Large intestine (tissue), 3 donors: ENCODE data around the gene HSPD1. TPM values are rescaled to one million over a fixed set of nuclear protein-coding genes. Genes with fewer than 3 reads are reported as not detected.
"Not testable (repeated sequence)": the region's sequence is repeated elsewhere in the genome, so short reads cannot be mapped to it uniquely, and the experiment has no call there.

Experiments
- DNase-seq, 2 donors: peaks; one replicate each; pipeline versions ENCODE4 v3.0.0 to v3.0.0-alpha.2; 2013
- H3K27ac ChIP-seq: one replicate; pipeline ENCODE4 v1.5.1; 2013; ENCODE audit warnings: low read length
- H3K27me3 ChIP-seq: 2 replicates; pipeline ENCODE4 v1.6.1; 2013; ENCODE audit warnings: low read length; ENCODE audit not compliant: control insufficient read depth, insufficient read depth
- H3K36me3 ChIP-seq: 2 replicates; pipeline ENCODE4 v1.6.1; 2013; ENCODE audit warnings: low read length; ENCODE audit not compliant: control insufficient read depth, insufficient read depth
- H3K4me1 ChIP-seq: one replicate; pipeline ENCODE4 v1.6.1; 2013; ENCODE audit warnings: low read length; ENCODE audit not compliant: control insufficient read depth, insufficient read depth
- H3K4me3 ChIP-seq: one replicate; pipeline ENCODE4 v1.5.1; 2013; ENCODE audit warnings: low read length
- H3K9me3 ChIP-seq: one replicate; pipeline ENCODE4 v1.6.1; 2013; ENCODE audit warnings: mild to moderate bottlenecking, low read depth, low read length, moderate library complexity; ENCODE audit not compliant: control insufficient read depth
- WGBS: methylation state at CpG from one replicate; pipeline ENCODE4 v1.1.5; 2013; ENCODE audit warnings: low lambda C conversion rate; ENCODE audit not compliant: insufficient coverage; 5-methylcytosine and 5-hydroxymethylcytosine counted together
- polyA plus RNA-seq: library from polyadenylated mRNA; unstranded; fragments of 120-200 nt; gene quantifications from one replicate; pipeline ENCODE4 v1.2.1, GENCODE V29; 2013

The HSPD1 gene
- polyA plus RNA-seq, 1 donor, result 607 TPM

DNA sequence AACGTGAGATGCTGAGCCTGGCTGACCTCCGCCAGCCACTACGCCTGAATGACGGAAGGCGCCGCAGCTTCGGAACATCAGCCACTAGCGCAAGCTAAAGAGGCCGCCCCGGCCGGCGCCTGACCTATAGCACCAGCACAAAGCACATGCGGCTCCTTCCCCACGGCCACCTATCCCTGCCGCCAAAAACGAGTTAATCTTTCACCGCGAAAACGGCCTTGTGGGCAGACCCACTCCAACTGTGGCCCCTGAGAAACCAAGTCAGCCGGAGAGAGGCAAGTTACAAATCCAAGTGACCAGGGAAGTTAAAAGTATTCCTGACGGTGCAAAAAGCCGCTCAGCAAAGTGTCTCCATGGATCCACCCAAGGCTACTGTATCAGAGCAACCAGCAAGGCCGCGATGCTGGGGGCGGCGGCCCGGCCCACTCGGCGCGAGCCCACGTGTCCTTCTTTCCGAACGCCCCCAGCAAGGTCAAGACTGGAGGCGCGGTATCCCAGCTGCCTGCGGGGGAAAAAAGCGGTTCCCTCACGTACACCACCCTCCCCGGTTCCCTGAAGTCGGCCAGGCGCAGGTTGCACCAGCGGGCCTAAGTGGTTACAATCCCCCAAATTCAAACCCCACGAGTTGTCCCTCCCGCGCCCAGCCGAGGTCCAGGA is 575 bp downstream of the HSPD1 start:
- no peaks in the 10 kb centered on the region for H3K27me3 ChIP-seq

GRCh38 chr2:197498235-197498936 is 1.3 kb downstream of the HSPD1 start:
- Histone ChIP-seq H3K4me3 (peak overlapping the region; percentile 71), H3K4me1 (peaks cover 7% of the 10 kb centered on the region), H3K27me3 (no peaks in the 10 kb centered on the region), H3K9me3 (no peaks in the 10 kb centered on the region), H3K36me3 (peaks cover 43% of the 10 kb centered on the region), H3K27ac (peak overlapping the region; percentile 98)
- no peak for DNase-seq
- WGBS, result 0% methylated on average over 1 of the region's 14 CpGs

More for the DNA sequence above, 575 bp downstream of the HSPD1 start:
- peak; percentile 70 to 86 for DNase-seq
- Histone ChIP-seq H3K36me3 (peaks cover 38% of the 10 kb centered on the region), H3K27ac (peak overlapping the region; percentile 98), H3K4me1 (peaks cover 7% of the 10 kb centered on the region), H3K4me3 (peak overlapping the region; percentile 71), H3K9me3 (no peaks in the 10 kb centered on the region)
- WGBS, result no CpG with 5 or more reads among the region's 46 CpGs

DNA sequence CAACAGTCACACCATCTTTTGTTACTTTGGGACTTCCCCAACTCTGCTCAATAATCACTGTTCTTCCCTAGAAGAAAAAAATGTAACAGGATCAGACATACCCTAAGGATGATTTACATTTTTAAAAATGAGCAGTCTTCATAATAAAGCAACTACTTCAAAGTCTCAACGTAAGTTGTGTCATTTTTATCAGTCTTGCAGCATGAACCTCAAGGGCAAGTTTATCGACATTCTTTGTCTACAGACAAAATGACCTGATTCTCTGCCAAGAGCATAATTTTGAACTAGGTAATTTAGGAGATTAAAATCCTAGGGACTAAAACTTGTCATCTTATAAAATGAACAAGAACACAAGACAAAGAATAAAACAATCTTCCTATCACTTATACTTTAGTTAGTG is 2.3 kb downstream of the HSPD1 start:
- DNase-seq, result no peak
- Histone ChIP-seq H3K9me3 (no peaks in the 10 kb centered on the region), H3K36me3 (peaks cover 53% of the 10 kb centered on the region), H3K27me3 (no peaks in the 10 kb centered on the region), H3K27ac (no peak overlapping the region), H3K4me3 (peak overlapping the region; percentile 71), H3K4me1 (peaks cover 7% of the 10 kb centered on the region)
- no CpG with 5 or more reads among the region's 2 CpGs for WGBS

- H3K9me3 ChIP-seq, result no peaks in the 10 kb centered on the region
- no peak for DNase-seq
- no peak overlapping the region for H3K4me3 ChIP-seq
- H3K4me1 ChIP-seq, result peaks cover 7% of the 10 kb centered on the region
- H3K36me3 ChIP-seq, result peaks cover 56% of the 10 kb centered on the region
- no peak overlapping the region for H3K27ac ChIP-seq
- no peaks in the 10 kb centered on the region for H3K27me3 ChIP-seq
These were observed 2.9 kb downstream of the HSPD1 start for GRCh38 chr2:197496695-197497094.

DNA sequence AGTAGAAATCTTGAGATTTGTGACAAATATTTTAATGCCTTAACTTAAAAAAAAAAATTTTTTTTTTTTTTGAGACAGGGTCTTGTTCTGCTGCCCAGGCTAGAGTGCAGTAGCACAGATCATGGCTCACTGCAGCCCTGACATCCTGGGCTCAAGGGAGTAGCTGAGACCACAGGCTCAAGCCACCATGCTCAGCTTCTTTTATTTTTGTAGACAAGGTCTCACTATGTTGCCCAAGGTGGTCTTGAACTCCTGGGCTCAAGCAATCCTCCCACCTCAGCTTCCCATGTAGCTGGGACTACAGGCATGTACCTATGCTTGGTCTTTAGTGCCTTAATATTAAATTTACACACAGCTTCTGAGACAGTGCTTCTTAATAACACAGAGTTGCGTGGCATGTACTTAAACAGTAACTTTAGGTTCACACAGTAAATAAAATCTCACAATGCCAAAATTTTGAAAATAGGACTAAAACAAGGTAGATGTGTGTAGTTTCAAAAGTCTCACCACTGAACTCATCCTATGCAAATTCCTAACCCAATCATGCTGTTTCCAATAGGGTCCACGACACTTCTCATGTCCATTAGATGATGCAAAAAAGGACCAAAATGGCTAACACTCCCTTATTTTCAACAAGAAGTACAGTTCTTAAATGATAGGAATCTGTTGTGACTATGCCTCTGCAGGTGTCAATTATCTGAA is 4.1 kb downstream of the HSPD1 start:
- Histone ChIP-seq H3K9me3 (no peaks in the 10 kb centered on the region), H3K27me3 (no peaks in the 10 kb centered on the region), H3K4me3 (no peak overlapping the region), H3K4me1 (peaks cover 7% of the 10 kb centered on the region), H3K27ac (no peak overlapping the region), H3K36me3 (peaks cover 66% of the 10 kb centered on the region)
- DNase-seq, result no peak
- 86% methylated on average over 1 of the region's 2 CpGs for whole genome bisulfite sequencing

- H3K4me3 ChIP-seq, result no peak overlapping the region
- H3K27ac ChIP-seq, result no peak overlapping the region
- peaks cover 12% of the 10 kb centered on the region for H3K9me3 ChIP-seq
- no CpG with 5 or more reads among the region's 4 CpGs for WGBS
- DNase-seq, result no peak
- H3K4me1 ChIP-seq, result no peaks in the 10 kb centered on the region
- peaks cover 63% of the 10 kb centered on the region for H3K36me3 ChIP-seq
- H3K27me3 ChIP-seq, result no peaks in the 10 kb centered on the region
These were observed 12.3 kb downstream of the HSPD1 start for GRCh38 chr2:197487385-197487784.

- WGBS, result no CpG with 5 or more reads among the region's 2 CpGs
- no peak overlapping the region for H3K27ac ChIP-seq
- no peaks in the 10 kb centered on the region for H3K27me3 ChIP-seq
- H3K9me3 ChIP-seq, result peaks cover 12% of the 10 kb centered on the region
- DNase-seq, result no peak
- peaks cover 52% of the 10 kb centered on the region for H3K36me3 ChIP-seq
- H3K4me3 ChIP-seq, result no peak overlapping the region
- no peaks in the 10 kb centered on the region for H3K4me1 ChIP-seq
These were observed 13.5 kb downstream of the HSPD1 start for GRCh38 chr2:197486175-197486574.

DNA sequence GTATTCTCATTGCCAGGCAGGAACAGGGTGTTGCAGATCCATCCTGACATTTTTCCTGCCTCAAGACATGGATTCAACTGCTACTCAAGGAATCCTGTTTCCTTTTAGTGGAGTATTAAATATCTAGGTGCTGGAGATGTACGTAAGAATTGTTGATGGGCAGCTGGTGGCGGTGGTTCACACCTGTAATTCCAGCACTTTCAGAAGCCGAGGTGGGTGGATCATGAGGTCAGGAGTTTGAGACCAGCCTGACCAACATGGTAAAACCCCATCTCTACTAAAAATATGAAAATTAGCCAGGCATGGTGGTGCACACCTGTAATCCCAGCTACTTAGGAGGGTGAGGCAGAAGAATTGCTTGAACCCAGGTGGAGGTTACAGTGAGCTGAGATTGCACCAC is 15.4 kb downstream of the HSPD1 start:
- Histone ChIP-seq H3K36me3 (peaks cover 40% of the 10 kb centered on the region), H3K9me3 (peaks cover 12% of the 10 kb centered on the region)
- WGBS, result no CpG with 5 or more reads among the region's 3 CpGs
- not testable (repeated sequence) for DNase-seq, H3K27me3 ChIP-seq, H3K27ac ChIP-seq, H3K4me1 ChIP-seq, H3K4me3 ChIP-seq

DNA sequence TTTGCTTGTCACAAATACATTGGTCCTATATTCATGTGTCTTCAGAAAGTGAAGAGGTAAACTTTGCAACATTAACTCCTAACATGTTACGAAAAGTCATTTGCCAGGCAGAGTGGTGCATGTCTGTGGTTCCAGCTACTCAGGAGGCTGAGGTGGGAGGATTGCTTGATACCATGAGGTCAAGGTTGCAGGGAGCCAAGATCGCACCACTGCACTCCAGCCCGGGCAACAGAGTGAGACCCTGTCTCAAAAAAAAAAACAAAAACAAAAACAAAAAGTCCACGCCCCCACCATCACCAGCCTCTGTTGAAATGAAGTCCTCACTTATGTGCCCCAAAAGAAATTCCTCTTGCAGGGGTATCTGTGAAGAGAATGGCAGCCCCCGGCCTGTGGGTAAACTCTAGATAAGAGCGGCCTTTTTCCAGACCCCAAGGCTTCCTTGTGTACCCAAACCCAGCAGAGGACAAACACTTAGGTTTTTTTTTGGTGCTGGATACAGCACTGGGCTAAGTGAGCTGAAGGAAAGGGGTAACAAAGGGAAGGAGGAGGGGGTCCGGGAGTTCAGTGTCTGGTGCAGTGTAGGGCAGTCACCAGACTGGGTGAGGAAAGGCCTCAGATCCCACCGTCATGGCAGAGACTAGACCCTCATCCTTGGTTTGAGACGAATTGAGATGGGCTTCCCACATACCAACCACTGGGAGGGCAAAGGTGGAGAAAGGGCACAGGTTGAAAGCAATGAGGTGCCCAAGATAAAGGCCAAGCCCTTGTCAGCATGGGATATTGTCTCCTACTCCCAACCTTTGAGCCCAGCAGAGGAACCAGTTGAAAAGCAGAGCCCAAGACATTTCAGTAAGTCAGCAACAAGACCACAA is 19.2 kb downstream of the HSPD1 start:
- H3K4me1 ChIP-seq, result no peaks in the 10 kb centered on the region
- no peak overlapping the region for H3K4me3 ChIP-seq
- peaks cover 12% of the 10 kb centered on the region for H3K9me3 ChIP-seq
- no peaks in the 10 kb centered on the region for H3K27me3 ChIP-seq
- no CpG with 5 or more reads among the region's 9 CpGs for WGBS
- peaks cover 33% of the 10 kb centered on the region for H3K36me3 ChIP-seq
- H3K27ac ChIP-seq, result no peak overlapping the region
- DNase-seq, result no peak

- WGBS, result no CpG with 5 or more reads among the region's 3 CpGs
- no peak overlapping the region for H3K4me3 ChIP-seq
- H3K36me3 ChIP-seq, result peaks cover 53% of the 10 kb centered on the region
- H3K4me1 ChIP-seq, result no peaks in the 10 kb centered on the region
- H3K27me3 ChIP-seq, result no peaks in the 10 kb centered on the region
- peaks cover 4% of the 10 kb centered on the region for H3K9me3 ChIP-seq
- no peak for DNase-seq
- H3K27ac ChIP-seq, result no peak overlapping the region
These were observed 21.8 kb downstream of the HSPD1 start for GRCh38 chr2:197477797-197478196.
